Activated T-helper 1 cell treated with anti-CD3 and anti-CD28 coated beads, Interleukin-2, amount 50 U/mL, for 16 hours (primary cell): ENCODE data around the gene FBXO3.

Source experiments
- DNase-seq, 2 donors: peaks; one replicate each; pipeline ENCODE4 v3.0.0-alpha.2; 2020; ENCODE audit warnings: low read depth in 1 of 2, low spot score in 1 of 2

Gene FBXO3

DNA sequence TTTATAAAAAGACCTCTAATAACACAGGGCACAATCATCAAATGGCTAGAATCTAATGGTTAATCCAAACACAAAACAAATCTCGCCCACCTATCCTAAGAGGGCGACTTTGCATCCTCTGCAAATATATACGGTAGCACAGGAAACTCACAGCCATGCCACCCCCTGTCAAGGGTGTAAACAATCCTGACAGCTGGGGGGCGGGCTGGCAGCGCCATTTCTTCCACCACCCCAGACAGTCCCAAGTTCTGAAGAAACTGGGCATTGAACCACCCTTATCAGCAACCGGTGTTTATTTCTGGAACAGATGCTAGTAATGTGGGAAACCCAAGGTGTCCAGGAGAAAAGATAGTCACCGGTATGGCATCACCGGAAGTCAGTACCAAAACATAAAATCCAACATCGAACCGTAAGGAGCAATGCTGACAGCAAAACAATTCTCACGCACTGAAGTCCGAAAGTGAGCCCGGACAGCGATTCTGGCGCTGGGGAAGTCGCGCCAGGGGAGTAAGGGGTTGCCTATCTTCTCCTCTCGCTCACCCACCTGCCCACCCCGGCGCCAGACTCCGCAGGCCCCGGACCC lies 825 bp downstream of the FBXO3 start:
- DNase-seq = no peak

GRCh38 chr11:33772870-33773269 lies 1.4 kb downstream of the FBXO3 start:
- DNase-seq = no peak

DNA sequence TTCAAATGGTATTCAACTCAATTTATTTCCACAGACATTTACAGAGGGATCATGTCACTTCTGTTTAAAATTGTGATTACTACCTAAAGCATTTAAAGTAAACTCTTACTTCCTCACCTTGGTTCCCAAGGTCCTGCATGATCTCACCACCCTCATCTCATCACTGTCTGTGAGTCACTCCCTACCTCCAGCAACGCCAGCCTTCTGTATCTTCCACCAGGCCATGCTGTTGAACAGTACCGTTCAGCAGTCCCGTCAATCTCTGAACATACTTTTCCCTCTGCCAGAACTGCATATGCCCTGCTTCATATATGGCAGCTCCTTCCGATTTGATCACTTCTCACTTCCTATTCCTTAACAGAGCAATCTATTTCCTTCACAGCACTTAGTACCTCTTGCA lies 2.0 kb downstream of the FBXO3 start:
- DNase-seq = no peak

DNA sequence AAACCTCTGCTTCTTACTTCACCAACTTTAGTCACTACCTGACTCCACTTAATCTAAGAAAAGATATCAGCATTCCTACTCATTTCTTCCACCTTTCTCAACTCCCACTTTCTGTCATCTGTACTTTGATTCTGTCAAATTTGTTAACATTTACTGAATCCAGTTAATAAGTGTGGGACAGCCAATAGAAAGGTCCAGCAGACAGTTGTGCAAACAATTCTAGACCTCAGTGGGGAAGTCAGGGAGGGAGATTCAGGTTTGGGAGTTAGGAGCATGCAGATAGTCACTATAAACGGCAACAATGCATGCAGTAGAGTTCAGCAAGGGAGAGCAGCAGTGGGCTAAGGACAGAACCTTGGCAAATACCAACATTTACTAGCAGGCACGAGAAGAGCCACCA lies 4.1 kb downstream of the FBXO3 start:
- DNase-seq = no peak

GRCh38 chr11:33769542-33769941 lies 4.8 kb downstream of the FBXO3 start:
- DNase-seq = no peak

GRCh38 chr11:33767624-33768023 lies 6.7 kb downstream of the FBXO3 start:
- DNase-seq = no peak

GRCh38 chr11:33766085-33766484 lies 8.2 kb downstream of the FBXO3 start:
- DNase-seq = no peak

DNA sequence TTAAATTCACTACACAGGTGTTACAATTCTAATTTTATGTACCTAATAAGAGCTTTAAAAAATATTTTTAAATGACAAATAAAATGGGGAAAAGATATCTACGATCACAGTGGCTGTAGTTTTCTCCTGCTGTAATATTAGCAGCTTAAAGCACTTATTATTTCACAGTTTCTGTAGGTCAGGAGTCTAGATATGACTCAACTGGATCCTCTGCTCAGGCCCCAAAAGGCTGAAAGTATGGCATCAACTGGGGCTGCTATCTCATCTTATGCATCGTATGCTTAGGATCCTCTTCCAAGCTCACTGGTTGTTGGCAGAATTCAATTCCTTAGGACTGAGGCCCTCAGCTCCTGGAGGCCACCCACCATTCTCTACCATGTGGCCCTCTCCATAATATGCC lies 12.8 kb downstream of the FBXO3 start:
- DNase-seq = no peak

- DNase-seq = no peak
Observed at GRCh38 chr11:33753304-33753967, 20.9 kb downstream of the FBXO3 start.

DNA sequence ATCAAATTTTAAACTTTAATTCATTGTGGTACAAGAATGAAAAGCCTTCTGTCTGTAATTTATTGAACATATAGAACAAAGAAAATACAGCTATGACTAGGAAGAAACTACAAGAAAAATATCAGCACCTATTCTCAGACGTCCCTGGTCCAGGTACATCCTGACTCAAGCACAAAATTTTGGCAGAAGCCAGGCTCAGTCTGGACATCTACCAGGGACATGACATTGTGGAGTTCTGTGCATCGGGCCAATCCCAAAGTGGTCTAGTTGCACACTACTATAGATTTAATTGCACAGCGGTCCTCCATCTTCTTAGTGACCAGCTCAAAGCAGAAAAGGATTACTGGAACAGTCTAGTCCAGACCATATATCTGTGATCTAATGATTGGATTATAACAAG lies 22.4 kb downstream of the FBXO3 start:
- no peak for DNase-seq

DNA sequence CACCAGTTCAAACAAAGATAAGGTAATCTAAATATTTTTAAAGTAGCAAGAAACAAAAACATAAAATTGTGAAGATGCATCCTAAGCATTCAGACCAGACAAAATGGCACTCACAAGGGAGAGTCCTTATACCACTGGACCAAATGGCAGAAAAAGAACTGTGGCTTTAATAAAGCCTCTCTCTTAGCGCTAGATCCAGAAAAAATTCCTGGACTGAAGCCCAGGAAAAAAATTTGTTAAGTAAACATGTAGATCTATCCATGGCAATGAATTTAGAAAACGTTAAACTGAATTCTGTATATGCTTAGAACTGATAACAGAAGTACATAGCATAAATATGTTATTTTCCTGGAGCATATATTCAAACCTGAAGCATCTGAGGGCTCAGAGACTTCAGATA lies 26.3 kb downstream of the FBXO3 start:
- DNase-seq = no peak

DNA sequence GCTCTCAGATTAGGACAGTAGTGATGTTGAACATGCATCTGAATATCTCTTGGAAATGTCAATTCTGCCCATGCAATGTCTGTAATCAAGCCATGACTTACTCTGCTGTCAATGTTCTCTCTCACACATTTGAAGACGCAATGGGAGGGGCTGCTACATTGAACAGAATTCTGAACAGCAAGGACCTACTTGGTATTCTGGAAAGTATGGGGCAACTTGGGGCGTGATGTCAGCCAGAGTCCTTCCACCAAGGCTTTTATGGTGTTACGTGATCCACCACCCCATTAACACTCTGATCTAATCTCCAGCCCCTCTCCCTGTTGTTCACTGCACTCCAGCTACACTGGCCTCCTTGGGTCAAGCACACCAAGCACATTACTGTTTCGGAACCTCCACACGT lies 31.0 kb downstream of the FBXO3 start:
- no peak for DNase-seq

GRCh38 chr11:33742249-33742851 lies 32.0 kb downstream of the FBXO3 start:
- DNase-seq = no peak

GRCh38 chr11:33741806-33742205 lies 32.5 kb downstream of the FBXO3 start:
- DNase-seq = no peak

DNA sequence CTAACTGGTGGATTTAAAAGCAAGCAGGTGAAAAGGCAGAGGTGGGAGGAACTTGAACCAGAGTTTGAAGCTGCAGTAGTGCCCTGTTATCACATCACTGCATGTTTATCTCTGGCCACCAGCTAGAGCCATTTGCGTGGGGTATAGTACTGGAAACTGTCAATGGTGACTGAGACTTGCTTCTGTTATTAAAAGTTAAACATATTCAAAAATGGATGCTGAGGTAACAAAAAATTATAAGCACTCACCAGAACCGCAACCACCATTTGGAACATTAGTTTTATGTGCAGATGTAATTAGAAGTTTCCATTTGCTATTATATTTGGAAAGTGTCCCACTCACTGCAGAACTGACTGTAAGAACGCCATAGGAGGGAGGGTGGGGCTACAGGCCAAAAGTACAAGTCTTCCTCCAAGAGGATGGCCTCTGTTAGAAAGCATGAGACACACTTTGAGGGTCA lies 36.9 kb downstream of the FBXO3 start:
- DNase-seq = no peak

GRCh38 chr11:33736148-33736812 lies 38.0 kb downstream of the FBXO3 start, which contains the start of gene CD59:
CD59 (minus strand) TSS chr11:33736423; CDS start chr11:33722445, 13,978 bp downstream.
- peak; percentile 78 to 81 for DNase-seq

GRCh38 chr11:33735271-33736147 lies 38.8 kb downstream of the FBXO3 start:
- peak in 1 of 2 donors; percentile 18 for DNase-seq

DNA sequence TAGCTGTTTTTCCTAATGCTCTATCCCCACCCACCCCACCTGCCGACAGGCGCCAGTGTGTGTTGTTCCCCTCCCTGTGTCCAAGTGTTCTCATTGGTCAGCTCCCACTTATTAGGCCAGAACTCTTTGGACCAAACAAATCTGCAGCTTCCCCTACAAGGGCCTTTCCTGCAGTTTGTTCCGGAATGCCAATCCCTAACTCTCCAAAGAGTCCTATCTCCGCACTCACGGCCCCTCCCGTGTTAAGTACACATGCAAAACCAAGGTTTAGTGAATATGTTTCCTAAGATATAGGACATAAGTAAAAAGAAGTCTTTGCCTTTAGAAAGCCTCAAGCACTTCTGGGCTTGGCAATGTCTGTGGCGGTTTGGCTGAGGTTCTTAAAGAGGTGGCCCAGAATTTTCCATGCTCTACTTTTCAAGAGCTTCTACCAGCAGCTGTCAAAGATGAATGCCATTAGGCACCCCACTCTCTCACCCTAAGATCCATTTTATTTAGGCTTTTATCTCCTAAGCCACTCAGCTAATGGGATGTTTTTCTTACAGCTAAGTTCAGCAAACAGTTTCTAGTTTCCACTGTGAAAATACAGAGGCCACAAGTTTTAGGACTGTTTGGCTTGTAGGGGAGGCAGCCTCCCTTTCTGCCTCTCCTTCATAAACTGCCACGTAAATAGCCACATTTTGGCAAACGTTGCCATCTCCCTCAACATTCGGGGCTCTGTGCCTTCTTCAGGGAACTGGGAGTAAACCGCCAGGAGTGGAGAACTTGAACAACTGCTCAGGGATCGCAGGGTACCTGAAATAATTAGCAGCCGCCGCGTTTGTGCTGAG lies 39.7 kb downstream of the FBXO3 start:
- no peak for DNase-seq

DNA sequence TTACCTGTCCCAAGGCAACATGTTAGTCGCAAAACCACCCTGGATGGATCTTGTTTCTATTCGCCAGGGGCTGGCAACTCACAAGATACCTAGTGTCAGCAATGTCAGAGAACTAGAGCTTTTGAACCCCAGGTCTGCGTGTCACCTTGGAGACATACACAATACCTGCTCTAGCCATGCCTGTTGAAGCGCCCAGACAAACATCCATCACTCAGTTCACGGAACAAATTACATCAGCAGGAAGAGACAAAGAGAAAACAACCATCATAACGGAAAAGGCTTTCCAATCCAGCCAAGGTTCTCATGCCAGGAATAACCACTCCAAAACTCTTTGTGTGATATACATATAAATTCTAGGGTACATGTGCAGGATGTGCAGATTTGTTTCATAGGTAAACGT lies 40.3 kb downstream of the FBXO3 start:
- DNase-seq = no peak
